Stimulated activated CD8-positive, alpha-beta memory T cell treated with anti-CD3 and anti-CD28 coated beads, Interleukin-15, amount 100 ng/mL, for 24 hours (primary cell): Measurements from ENCODE around the gene SGPP1.
"Not testable (repeated sequence)": the region's sequence is repeated elsewhere in the genome, so short reads cannot be mapped to it uniquely, and the experiment has no call there.

Source experiments
- DNase-seq: peaks from one replicate; pipeline ENCODE4 v3.0.0-alpha.2; 2020; ENCODE audit warnings: low read depth

Gene SGPP1

GRCh38 chr14:63727736-63728728, at the start of gene SGPP1:
Gene SGPP1 (minus strand): TSS chr14:63728065. CDS start chr14:63727944, 121 bp downstream.
- DNase-seq: peak; percentile 54

GRCh38 chr14:63777024-63777423, 49.2 kb upstream of the SGPP1 start:
- no peak for DNase-seq

- no peak for DNase-seq
These were observed 45.6 kb upstream of the SGPP1 start for GRCh38 chr14:63773504-63773903.

GRCh38 chr14:63770187-63770807, 42.4 kb upstream of the SGPP1 start:
- no peak for DNase-seq

- no peak for DNase-seq
These were observed 38.7 kb upstream of the SGPP1 start for GRCh38 chr14:63766611-63767010.

DNA sequence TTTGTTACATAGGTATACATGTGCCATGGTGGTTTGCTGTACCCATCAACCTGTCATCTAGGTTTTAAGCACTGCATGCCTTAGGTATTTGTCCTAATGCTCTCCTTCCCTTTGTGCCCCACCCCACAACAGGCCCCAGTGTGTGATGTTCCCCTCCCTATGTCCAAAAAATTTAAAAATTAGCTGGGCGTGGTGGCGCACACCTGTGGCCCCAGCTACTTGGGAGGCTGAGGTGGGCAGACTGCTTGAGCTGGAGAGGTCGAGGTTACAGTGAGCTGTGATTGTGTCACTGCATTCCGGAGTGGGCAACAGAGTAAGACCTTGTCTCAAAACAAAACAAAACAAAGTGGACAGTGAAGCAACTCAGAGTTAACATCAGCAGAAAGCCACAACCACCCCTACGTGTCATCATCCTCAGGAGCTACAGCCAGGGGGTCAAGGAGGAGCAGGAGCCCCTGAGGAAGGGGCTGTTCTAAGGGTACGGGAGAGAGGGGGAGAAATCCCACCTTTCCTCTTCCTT, 36.8 kb upstream of the SGPP1 start:
- DNase-seq: no peak

- no peak for DNase-seq
These were observed 36.2 kb upstream of the SGPP1 start for GRCh38 chr14:63764103-63764502.

DNA sequence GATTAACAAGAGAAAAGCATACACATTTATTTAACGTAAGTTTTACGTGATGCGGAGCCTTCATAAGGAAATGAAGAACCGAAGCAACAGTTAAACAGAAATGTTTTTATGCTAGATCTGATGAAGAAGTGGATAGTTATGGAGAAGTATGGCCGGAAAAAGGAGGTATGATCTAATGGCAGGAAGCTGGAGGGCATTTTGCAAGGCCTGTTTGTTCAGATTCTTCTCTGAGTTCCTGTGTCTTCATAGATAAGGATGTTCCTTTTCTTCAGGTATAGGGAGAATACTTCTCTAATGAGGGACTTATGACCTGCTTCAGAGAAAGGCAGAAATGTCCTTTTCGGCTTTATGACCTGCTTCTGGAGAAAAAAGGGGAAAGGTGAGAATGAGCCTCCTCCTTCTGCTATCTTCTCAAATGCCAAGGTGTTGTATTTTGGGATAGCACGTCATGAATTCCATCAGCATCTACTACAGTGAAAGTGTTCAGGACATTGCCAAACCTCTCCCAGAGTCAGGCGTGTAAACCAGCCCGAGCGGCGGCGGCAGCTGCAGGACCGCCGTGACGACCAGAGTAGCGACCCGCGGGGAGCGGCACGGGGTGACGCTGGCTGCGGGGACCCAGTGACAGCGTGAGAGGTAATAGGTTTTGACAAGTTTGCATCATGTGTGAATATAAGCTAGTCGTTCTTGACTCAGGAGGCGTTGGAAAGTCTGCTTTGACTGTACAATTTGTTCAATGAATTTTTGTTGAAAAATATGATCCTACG, 33.7 kb upstream of the SGPP1 start:
- DNase-seq: no peak

- DNase-seq: no peak
These were observed 32.1 kb upstream of the SGPP1 start for GRCh38 chr14:63760014-63760413.

GRCh38 chr14:63759456-63759855, 31.6 kb upstream of the SGPP1 start:
- DNase-seq: no peak

DNA sequence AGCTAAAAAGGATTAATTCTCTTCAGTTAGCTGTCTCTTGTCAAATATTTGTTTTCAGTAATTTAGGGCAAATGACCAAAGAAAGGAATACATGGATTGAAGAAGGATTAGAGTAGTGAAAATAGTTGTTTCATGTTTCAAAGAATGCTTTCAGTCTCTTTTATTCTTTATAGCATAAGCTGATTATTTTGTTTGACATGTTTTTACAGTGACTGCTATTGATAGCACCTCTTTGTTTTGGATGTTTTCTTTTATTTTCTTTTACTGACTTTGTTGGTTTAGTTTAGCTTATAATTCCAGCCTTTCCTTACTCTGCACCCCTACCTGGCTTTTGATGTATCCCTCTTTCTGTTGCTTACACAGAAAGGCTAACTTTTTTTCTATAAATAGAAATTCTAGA, 29.3 kb upstream of the SGPP1 start:
- no peak for DNase-seq

GRCh38 chr14:63752449-63753169, 24.7 kb upstream of the SGPP1 start:
- no peak for DNase-seq

DNA sequence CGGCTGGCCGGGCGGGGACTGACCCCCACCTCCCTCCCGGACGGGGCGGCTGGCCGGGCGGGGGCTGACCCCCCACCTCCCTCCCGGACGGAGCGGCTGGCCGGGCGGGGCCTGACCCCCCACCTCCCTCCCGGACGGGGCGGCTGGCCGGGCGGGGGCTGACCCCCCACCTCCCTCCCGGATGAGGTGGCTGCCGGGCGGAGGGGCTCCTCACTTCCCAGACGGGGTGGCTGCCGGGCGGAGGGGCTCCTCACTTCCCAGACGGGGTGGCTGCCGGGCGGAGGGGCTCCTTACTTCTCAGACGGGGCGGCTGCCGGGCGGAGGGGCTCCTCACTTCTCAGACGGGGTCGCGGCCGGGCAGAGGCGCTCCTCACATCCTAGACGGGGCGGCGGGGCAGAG, 23.2 kb upstream of the SGPP1 start:
- not testable (repeated sequence) for DNase-seq

DNA sequence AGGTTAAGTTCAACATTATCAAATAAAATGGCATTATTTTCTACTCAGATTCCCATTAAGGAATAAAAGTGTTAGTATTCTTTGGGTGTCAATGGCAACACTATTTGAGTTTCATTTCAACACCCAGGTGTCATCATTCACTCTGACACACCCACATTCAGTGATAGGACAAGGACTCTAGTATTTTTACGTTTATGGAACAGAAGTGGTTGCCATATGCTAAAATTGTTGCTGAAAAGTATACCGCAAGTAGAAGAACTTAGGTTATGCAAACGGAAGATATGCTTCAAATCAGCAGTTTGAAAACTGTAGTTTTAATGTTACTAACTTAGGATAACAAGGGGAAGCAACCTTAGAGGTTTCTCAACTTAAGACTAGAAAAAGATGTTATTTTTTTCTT, 20.0 kb upstream of the SGPP1 start:
- DNase-seq: no peak

DNA sequence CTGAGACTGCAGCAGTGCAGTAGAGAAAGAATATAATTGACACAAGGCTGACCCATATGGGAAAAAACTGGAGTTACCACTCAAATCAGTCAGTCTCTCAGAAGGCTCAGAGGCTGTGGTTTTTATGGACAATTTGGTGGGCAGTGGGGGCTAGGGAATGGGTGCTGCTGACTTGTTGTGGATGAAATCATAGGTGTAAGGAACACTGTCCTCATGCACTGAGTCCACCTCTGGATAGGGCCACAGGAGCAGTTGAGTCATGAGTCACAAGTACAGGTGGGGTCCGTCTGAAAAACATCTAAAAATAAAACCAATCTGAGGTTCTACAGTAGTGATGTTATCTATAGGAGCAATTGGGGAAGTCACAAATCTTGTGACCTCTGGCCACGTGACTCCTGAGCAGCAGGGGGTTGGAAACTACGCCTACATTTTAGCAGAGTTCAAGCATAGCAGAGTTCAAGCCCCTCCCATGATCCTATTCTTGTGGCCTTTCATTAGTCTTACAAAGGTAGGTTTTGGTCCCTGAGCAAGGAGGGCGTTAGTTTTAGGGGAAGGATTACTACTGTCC, 18.1 kb upstream of the SGPP1 start:
- DNase-seq: no peak

GRCh38 chr14:63745272-63745671, 17.4 kb upstream of the SGPP1 start:
- no peak for DNase-seq

DNA sequence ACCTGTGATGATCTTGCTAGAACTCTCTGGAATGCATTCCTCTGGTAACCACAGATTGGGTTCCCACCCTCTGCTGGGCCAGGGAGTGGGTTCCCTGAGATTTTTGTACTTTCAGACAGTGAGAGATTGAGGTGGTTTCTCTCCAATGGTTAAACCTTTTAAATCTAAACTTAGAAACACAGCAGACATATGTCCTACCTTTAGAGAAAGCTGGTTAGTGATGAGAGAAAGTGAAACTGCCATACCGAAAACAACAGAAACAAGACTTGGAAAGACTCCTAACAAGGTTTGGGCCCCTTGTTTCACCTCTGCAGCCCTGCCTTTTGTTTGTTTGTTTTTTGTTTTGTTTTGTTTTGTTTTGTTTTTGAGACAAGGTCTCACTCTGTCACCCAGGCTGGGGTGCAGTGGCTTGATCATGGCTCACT, 9.7 kb upstream of the SGPP1 start:
- DNase-seq: no peak

- no peak for DNase-seq
These were observed 7.9 kb upstream of the SGPP1 start for GRCh38 chr14:63735720-63736119.

GRCh38 chr14:63730659-63731058, 2.8 kb upstream of the SGPP1 start:
- DNase-seq: no peak

GRCh38 chr14:63727231-63727735, 582 bp downstream of the SGPP1 start:
- peak; percentile 10 for DNase-seq

GRCh38 chr14:63726499-63726898, 1.4 kb downstream of the SGPP1 start:
- no peak for DNase-seq
